K562 (cell line): ENCODE results near the gene HSD17B1. TPM values are rescaled to one million over a fixed set of nuclear protein-coding genes. Genes with fewer than 3 reads are reported as not detected.

Experiments
- BRF1 ChIP-seq: IDR thresholded peaks from 3 replicates; pipeline ENCODE4 v1.6.1; 2011; ENCODE audit warnings: borderline replicate concordance, mild to moderate bottlenecking; ENCODE audit not compliant: insufficient read length; ENCODE audit errors: extremely low read depth
- FOXA1 ChIP-seq: fragments of 450-650 bp; IDR thresholded peaks from 2 replicates; pipeline ENCODE4 v1.6.1; 2016; ENCODE audit warnings: mild to moderate bottlenecking, borderline replicate concordance
- KLF6 ChIP-seq: fragments of 250-450 bp; sonication (Bioruptor Pico); IDR thresholded peaks from 2 replicates; pipeline ENCODE4 v1.4.0; 2020; ENCODE audit warnings: mild to moderate bottlenecking, moderate library complexity, borderline replicate concordance
- MLLT1 ChIP-seq, 2 experiments: fragments of 450-650 bp; IDR thresholded peaks; 2 replicates each; pipeline ENCODE4 v1.6.1; 2016
- NFATC3 ChIP-seq: fragments of 450-650 bp; IDR thresholded peaks from 2 replicates; pipeline ENCODE4 v1.6.1; 2017; ENCODE audit warnings: mild to moderate bottlenecking
- PHB ChIP-seq: fragments of 250-450 bp; sonication (Bioruptor Pico); IDR thresholded peaks from 2 replicates; pipeline ENCODE4 v1.5.0; 2021
- RBM22 ChIP-seq: fragments of 200-400 bp; formaldehyde crosslinking; IDR thresholded peaks from 2 replicates; pipeline ENCODE4 v1.6.1; 2018; ENCODE audit warnings: low read length, low read depth; ENCODE audit not compliant: poor library complexity, severe bottlenecking
- SIRT6 ChIP-seq: IDR thresholded peaks from one replicate; pipeline ENCODE4 v1.6.1; 2012; ENCODE audit warnings: low read depth, mild to moderate bottlenecking, control low read depth, inconsistent platforms, low read length, moderate library complexity
- ZBTB7A ChIP-seq: IDR thresholded peaks from 2 replicates; pipeline ENCODE4 v1.6.1; 2011; ENCODE audit warnings: low read depth, mild to moderate bottlenecking, low read length, moderate library complexity, borderline replicate concordance; ENCODE audit not compliant: control insufficient read depth
- ZC3H11A ChIP-seq: IDR thresholded peaks from 2 replicates; pipeline ENCODE4 v1.6.1; 2012; ENCODE audit warnings: low read depth, low read length, improper control_type of control experiment
- ZEB2 ChIP-seq: fragments of 450-650 bp; IDR thresholded peaks from 2 replicates; pipeline ENCODE4 v1.6.1; 2016
- ZNF398 ChIP-seq: fragments of 250-450 bp; sonication (Bioruptor Pico); IDR thresholded peaks from 2 replicates; pipeline ENCODE4 v1.8.0; 2021; ENCODE audit warnings: moderate library complexity, mild to moderate bottlenecking, inconsistent platforms
- polyA plus RNA-seq, 8 experiments: library from polyadenylated mRNA; depleted of rRNA in 4 of 8; stranded (reverse) in 5 of 8; unstranded in 3 of 8; fragments of >200 nt; fragmentation: Nextera tagmentation in 2 of 8; fragmentation: Illumina TruSeq in 1 of 8; extraction: Ambion mirVana in 2 of 8; extraction: Trizol in 1 of 8; gene quantifications; 2 replicates each; pipeline versions ENCODE4 v1.2.1 to v1.2.3, GENCODE V29; 2011 to 2014; ENCODE audit warnings: inconsistent platforms in 1 of 8, missing spikeins in 1 of 8
- total RNA-seq, 7 experiments: library from RNA; depleted of rRNA in 6 of 7; stranded (reverse); fragments of >200 nt in 6 of 7; fragmentation: Illumina TruSeq in 2 of 7; extraction: Trizol in 2 of 7; gene quantifications; 2 replicates each; pipeline versions ENCODE4 v1.2.1 to v1.2.3, GENCODE V29; 2011 to 2021; ENCODE audit warnings: low replicate concordance in 1 of 7
- TF ChIP-seq, protein P1 (sequence below), 3 experiments: fragments of 200-800 bp in 1 of 3; sonication (Bioruptor generic) in 1 of 3; sonication (generic) in 1 of 3; formaldehyde crosslinking in 1 of 3; IDR thresholded peaks; 2 replicates each; pipeline versions ENCODE4 v1.6.1 to v1.8.0; 2016 to 2022; ENCODE audit warnings: mild to moderate bottlenecking in 2 of 3, missing compliant biosample characterization in 2 of 3, missing genetic modification characterization in 2 of 3, missing genetic modification reagents in 1 of 3
- TF ChIP-seq, protein P2 (sequence below): fragments of 250-450 bp; sonication (Bioruptor Pico); IDR thresholded peaks from 2 replicates; pipeline ENCODE4 v1.4.0; 2020

Gene HSD17B1
- total and polyA plus RNA-seq, 9 of the 15 experiments (the other 6 are each of a cell fraction or from before 2014, with no cell fraction given): 0.55 to 21.1 (median 3.6) TPM

DNA sequence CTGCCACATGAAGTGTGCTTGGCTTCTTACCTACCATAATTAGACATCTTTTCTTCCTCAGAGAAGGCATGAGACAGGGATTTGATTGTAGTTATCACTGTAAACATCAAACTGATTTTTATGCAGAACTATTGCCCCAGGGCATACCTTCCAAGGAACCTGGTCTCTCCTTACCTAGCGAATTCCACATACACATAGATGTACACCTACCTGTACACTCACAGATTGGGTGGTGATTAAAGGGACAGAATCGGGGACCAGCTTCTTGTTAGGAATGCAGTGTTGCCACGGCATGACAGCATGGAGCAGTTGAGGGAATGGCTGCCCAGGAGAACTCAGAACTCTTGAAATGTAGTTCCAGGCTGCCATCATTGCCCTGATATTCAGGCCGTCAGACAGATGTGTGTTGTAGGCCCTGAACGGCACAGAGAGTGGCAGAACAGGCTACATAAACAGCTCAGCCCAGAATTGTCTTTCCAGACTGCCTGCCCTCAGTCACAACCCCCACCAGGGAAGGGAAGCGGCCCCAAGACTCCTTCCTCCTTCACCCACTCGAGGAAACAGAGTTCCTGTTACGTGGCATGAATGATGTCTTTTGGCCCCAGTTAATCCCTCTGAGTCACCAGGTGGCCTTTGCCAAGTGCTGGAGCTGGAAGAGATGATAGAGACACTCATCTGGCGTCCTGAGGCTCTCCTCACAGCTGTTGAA is 34.5 kb upstream of the HSD17B1 start (continued):
- TF ChIP-seq, protein P1, sequence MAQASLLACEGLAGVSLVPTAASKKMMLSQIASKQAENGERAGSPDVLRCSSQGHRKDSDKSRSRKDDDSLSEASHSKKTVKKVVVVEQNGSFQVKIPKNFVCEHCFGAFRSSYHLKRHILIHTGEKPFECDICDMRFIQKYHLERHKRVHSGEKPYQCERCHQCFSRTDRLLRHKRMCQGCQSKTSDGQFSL (CRISPR knock-in tag; IDR thresholded peaks at IDR 0.05): no peak
- TF ChIP-seq, protein P1 (tag; IDR thresholded peaks at IDR 0.05): no peak
- TF ChIP-seq MLLT1 (IDR thresholded peaks at IDR 0.05): no peak
- TF ChIP-seq PHB: no peak
- no peak for TF ChIP-seq SIRT6
- TF ChIP-seq NFATC3: no peak
- TF ChIP-seq FOXA1: no peak
- peak; percentile 24; the same call in 1 of the 2 replicates for TF ChIP-seq ZEB2
- TF ChIP-seq, protein P2, sequence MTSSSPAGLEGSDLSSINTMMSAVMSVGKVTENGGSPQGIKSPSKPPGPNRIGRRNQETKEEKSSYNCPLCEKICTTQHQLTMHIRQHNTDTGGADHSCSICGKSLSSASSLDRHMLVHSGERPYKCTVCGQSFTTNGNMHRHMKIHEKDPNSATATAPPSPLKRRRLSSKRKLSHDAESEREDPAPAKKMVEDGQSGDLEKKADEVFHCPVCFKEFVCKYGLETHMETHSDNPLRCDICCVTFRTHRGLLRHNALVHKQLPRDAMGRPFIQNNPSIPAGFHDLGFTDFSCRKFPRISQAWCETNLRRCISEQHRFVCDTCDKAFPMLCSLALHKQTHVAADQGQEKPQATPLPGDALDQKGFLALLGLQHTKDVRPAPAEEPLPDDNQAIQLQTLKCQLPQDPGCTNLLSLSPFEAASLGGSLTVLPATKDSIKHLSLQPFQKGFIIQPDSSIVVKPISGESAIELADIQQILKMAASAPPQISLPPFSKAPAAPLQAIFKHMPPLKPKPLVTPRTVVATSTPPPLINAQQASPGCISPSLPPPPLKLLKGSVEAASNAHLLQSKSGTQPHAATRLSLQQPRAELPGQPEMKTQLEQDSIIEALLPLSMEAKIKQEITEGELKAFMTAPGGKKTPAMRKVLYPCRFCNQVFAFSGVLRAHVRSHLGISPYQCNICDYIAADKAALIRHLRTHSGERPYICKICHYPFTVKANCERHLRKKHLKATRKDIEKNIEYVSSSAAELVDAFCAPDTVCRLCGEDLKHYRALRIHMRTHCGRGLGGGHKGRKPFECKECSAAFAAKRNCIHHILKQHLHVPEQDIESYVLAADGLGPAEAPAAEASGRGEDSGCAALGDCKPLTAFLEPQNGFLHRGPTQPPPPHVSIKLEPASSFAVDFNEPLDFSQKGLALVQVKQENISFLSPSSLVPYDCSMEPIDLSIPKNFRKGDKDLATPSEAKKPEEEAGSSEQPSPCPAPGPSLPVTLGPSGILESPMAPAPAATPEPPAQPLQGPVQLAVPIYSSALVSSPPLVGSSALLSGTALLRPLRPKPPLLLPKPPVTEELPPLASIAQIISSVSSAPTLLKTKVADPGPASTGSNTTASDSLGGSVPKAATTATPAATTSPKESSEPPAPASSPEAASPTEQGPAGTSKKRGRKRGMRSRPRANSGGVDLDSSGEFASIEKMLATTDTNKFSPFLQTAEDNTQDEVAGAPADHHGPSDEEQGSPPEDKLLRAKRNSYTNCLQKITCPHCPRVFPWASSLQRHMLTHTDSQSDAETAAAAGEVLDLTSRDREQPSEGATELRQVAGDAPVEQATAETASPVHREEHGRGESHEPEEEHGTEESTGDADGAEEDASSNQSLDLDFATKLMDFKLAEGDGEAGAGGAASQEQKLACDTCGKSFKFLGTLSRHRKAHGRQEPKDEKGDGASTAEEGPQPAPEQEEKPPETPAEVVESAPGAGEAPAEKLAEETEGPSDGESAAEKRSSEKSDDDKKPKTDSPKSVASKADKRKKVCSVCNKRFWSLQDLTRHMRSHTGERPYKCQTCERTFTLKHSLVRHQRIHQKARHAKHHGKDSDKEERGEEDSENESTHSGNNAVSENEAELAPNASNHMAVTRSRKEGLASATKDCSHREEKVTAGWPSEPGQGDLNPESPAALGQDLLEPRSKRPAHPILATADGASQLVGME (CRISPR knock-in tag): no peak
- no peak; the same call in 1 of the 2 replicates for TF ChIP-seq ZBTB7A
- no peak for TF ChIP-seq ZC3H11A
- TF ChIP-seq KLF6 (CRISPR knock-in tag): no peak
- TF ChIP-seq ZNF398 (CRISPR knock-in tag): no peak
- no peak for TF ChIP-seq RBM22
- TF ChIP-seq BRF1: no peak
